ENCODE data around the gene KCNJ11.

KCNJ11 gene

GRCh38 chr11:17386331-17387084 is 2.0 kb downstream of the KCNJ11 start:
- DNase-seq (ENCODE audit: low read depth) = peak; percentile 69
- H3K4me3 ChIP-seq (ENCODE audit: low read depth, low read length) = no peak overlapping the region
- TF ChIP-seq, protein P1, sequence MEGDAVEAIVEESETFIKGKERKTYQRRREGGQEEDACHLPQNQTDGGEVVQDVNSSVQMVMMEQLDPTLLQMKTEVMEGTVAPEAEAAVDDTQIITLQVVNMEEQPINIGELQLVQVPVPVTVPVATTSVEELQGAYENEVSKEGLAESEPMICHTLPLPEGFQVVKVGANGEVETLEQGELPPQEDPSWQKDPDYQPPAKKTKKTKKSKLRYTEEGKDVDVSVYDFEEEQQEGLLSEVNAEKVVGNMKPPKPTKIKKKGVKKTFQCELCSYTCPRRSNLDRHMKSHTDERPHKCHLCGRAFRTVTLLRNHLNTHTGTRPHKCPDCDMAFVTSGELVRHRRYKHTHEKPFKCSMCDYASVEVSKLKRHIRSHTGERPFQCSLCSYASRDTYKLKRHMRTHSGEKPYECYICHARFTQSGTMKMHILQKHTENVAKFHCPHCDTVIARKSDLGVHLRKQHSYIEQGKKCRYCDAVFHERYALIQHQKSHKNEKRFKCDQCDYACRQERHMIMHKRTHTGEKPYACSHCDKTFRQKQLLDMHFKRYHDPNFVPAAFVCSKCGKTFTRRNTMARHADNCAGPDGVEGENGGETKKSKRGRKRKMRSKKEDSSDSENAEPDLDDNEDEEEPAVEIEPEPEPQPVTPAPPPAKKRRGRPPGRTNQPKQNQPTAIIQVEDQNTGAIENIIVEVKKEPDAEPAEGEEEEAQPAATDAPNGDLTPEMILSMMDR (IDR thresholded peaks at IDR 0.05; ENCODE audit: insufficient read depth, low read depth, low read length, missing control alignments) = peak; percentile 69

DNA sequence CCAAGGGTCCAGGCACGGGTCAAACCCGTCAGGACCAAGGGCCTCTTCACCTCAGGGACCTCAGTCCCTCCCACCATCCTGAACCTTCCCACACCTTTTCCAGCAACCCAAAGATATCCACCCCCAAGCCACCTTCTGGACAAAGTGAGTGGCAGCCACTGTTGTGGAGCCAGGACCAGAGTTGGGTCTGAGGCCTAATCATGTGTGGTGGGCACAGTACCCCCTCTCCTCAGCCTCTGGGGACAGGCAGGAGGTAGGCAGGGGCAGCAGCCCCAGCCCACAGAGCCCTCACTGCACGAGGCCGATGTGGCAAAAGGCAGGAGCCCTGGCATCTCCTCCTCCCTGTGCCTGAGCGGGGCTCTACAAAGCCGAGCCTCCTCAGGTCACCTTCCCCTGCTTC is 2.5 kb downstream of the KCNJ11 start:
- DNase-seq (ENCODE audit: low read depth) = no peak
- TF ChIP-seq, protein P1 (IDR thresholded peaks at IDR 0.05; ENCODE audit: insufficient read depth, low read depth, low read length, missing control alignments) = no peak
- H3K4me3 ChIP-seq (ENCODE audit: low read depth, low read length) = no peak overlapping the region

DNA sequence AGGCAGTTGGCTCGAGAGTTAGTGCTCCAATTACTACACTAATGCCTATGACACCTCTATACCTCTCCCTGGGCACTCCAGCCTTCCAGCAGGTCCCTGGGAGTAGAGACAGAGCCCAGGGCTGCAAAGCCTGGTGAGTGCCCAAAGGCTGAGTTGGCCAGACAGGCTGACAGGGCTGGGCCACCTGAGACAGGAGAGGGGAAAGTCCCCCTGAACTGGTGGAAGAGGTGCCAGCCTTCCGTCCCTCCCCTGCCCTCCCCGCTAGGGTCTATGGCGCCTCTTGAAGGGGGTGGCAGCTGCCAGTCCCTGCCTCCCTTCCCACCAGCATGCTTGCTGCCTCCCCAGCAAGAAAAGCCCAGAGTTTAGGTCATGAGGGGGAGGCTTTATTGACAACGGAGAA is 3.0 kb downstream of the KCNJ11 start:
- TF ChIP-seq, protein P1 (IDR thresholded peaks at IDR 0.05; ENCODE audit: insufficient read depth, low read depth, low read length, missing control alignments) = no peak
- H3K4me3 ChIP-seq (ENCODE audit: low read depth, low read length) = no peak overlapping the region
- DNase-seq (ENCODE audit: low read depth) = no peak

- TF ChIP-seq, protein P1 (IDR thresholded peaks at IDR 0.05; ENCODE audit: insufficient read depth, low read depth, low read length, missing control alignments) = peak; percentile 85
These were observed 4.4 kb downstream of the KCNJ11 start for GRCh38 chr11:17384002-17384511.

DNA sequence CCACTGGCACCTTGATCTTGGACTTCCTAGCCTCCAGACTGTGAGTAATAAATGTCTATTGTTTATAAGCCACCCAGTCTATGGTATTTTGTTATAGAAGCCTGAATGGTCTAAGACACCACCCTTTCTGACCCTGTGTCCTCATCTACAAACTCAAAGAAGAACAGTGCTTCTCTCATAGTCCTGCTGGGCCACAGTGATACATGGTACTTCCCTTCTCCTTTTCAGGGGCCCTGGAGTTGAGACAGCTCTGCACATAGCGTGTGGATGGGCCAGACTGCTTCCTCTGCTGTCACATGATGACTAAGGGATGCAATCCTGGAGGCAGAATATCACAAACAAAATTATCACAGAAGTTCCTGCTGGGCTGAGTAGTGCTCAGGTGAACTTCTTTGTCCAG is 5.0 kb downstream of the KCNJ11 start:
- no peak for DNase-seq (ENCODE audit: low read depth)
- TF ChIP-seq, protein P1 (IDR thresholded peaks at IDR 0.05; ENCODE audit: insufficient read depth, low read depth, low read length, missing control alignments) = no peak
- H3K4me3 ChIP-seq (ENCODE audit: low read depth, low read length) = no peak overlapping the region

More at GRCh38 chr11:17384002-17384511, 4.4 kb downstream of the KCNJ11 start:
- DNase-seq (ENCODE audit: low read depth) = peak; percentile 89
- H3K4me3 ChIP-seq (ENCODE audit: low read depth, low read length) = no peak overlapping the region

- no peak overlapping the region for H3K4me3 ChIP-seq (ENCODE audit: low read depth, low read length)
- DNase-seq (ENCODE audit: low read depth) = no peak
- TF ChIP-seq, protein P1 (IDR thresholded peaks at IDR 0.05; ENCODE audit: insufficient read depth, low read depth, low read length, missing control alignments) = no peak
These were observed 6.3 kb downstream of the KCNJ11 start for GRCh38 chr11:17382046-17382728.

Measured in GM12865 (cell line).